ENCODE data around the gene CARD8.
"Not testable (repeated sequence)": the region's sequence is repeated elsewhere in the genome, so short reads cannot be mapped to it uniquely, and the experiment has no call there.

Gene CARD8

GRCh38 chr19:48260359-48260714, 4.6 kb upstream of the CARD8 start:
- DNase-seq: not testable (repeated sequence)

- not testable (repeated sequence) for DNase-seq
Measured at GRCh38 chr19:48258992-48259391, 3.3 kb upstream of the CARD8 start.

- no peak for DNase-seq
Measured at GRCh38 chr19:48258350-48258749, 2.6 kb upstream of the CARD8 start.

- DNase-seq: no peak
Measured at GRCh38 chr19:48254529-48254970, 1.2 kb downstream of the CARD8 start.

GRCh38 chr19:48253999-48254398, 1.7 kb downstream of the CARD8 start:
- DNase-seq: no peak

GRCh38 chr19:48252609-48253008, 3.1 kb downstream of the CARD8 start:
- DNase-seq: no peak

- no peak for DNase-seq
Measured at GRCh38 chr19:48250290-48251025, 5.3 kb downstream of the CARD8 start.

- DNase-seq: no peak
Measured at GRCh38 chr19:48249502-48250014, 6.2 kb downstream of the CARD8 start.

GRCh38 chr19:48248081-48248833, 7.5 kb downstream of the CARD8 start:
- no peak for DNase-seq

- DNase-seq: no peak
Measured at GRCh38 chr19:48247212-48247611, 8.5 kb downstream of the CARD8 start.

GRCh38 chr19:48246101-48246500, 9.6 kb downstream of the CARD8 start:
- no peak for DNase-seq

GRCh38 chr19:48244281-48244680, 11.4 kb downstream of the CARD8 start:
- DNase-seq: no peak

GRCh38 chr19:48241771-48242170, 13.9 kb downstream of the CARD8 start:
- DNase-seq: not testable (repeated sequence)

- no peak for DNase-seq
Measured at GRCh38 chr19:48239582-48240141, 16.1 kb downstream of the CARD8 start.

GRCh38 chr19:48239120-48239519, 16.6 kb downstream of the CARD8 start:
- DNase-seq: no peak

GRCh38 chr19:48237057-48237456, 18.7 kb downstream of the CARD8 start:
- no peak for DNase-seq

- DNase-seq: no peak
Measured at GRCh38 chr19:48230555-48231129, 25.1 kb downstream of the CARD8 start.

- no peak for DNase-seq
Measured at GRCh38 chr19:48221628-48222027, 34.1 kb downstream of the CARD8 start.

GRCh38 chr19:48220784-48221183, 34.9 kb downstream of the CARD8 start:
- DNase-seq: not testable (repeated sequence)

GRCh38 chr19:48218997-48219396, 36.7 kb downstream of the CARD8 start:
- DNase-seq: no peak

- DNase-seq: no peak
Measured at GRCh38 chr19:48216933-48217332, 38.8 kb downstream of the CARD8 start.

GRCh38 chr19:48213959-48214358, 41.8 kb downstream of the CARD8 start:
- DNase-seq: no peak

- DNase-seq: no peak
Measured at GRCh38 chr19:48210005-48210404, 45.7 kb downstream of the CARD8 start.
